IgD-negative memory B cell (primary cell): ENCODE measurements around the gene KCNAB3. TPM values are rescaled to one million over a fixed set of nuclear protein-coding genes. Genes with fewer than 3 reads are reported as not detected.
A peak's percentile ranks its signal among the peaks of the same experiment; 100 is the strongest.

Experiments
- H3K27ac Mint-ChIP-seq, 3 donors: one replicate each; pipeline ENCODE4 v1.8.0; 2020 to 2022; ENCODE audit warnings: mild to moderate bottlenecking in 3 of 3, mixed read lengths in 3 of 3, moderate library complexity in 1 of 3
- H3K27me3 Mint-ChIP-seq: one replicate; pipeline ENCODE4 v1.8.0; 2021; ENCODE audit warnings: mixed read lengths
- H3K36me3 Mint-ChIP-seq: one replicate; pipeline ENCODE4 v1.8.0; 2020; ENCODE audit warnings: mild to moderate bottlenecking, mixed read lengths
- H3K4me1 Mint-ChIP-seq, 3 donors: one replicate each; pipeline ENCODE4 v1.8.0; 2020 to 2022; ENCODE audit warnings: mixed read lengths in 3 of 3, mild to moderate bottlenecking in 1 of 3
- H3K4me3 Mint-ChIP-seq, 4 donors: one replicate each; pipeline ENCODE4 v1.8.0; 2020 to 2022; ENCODE audit warnings: mild to moderate bottlenecking in 4 of 4, mixed read lengths in 4 of 4, moderate library complexity in 3 of 4
- H3K9me3 Mint-ChIP-seq, 3 donors: one replicate each; pipeline ENCODE4 v1.8.0; 2020 to 2021; ENCODE audit warnings: mixed read lengths in 3 of 3, mild to moderate bottlenecking in 1 of 3
- polyA plus RNA-seq: library from polyadenylated mRNA; unstranded; fragments of 300-500 nt; fragmentation: Illumina TruSeq; gene quantifications from one replicate; pipeline ENCODE4 v1.2.3, GENCODE V29; 2021

KCNAB3 gene
- polyA plus RNA-seq, 1 donor from 2014 or later: 0.51 TPM

- Mint-ChIP-seq H3K36me3 (peaks cover 5% of the 10 kb centered on the region), H3K27ac (no peak overlapping the region), H3K4me1 (no peaks in the 10 kb centered on the region), H3K4me3 (no peak overlapping the region), H3K9me3 (no peaks in the 10 kb centered on the region), H3K27me3 (no peaks in the 10 kb centered on the region)
Observed at GRCh38 chr17:7897773-7898172, 31.9 kb downstream of the KCNAB3 start.

DNA sequence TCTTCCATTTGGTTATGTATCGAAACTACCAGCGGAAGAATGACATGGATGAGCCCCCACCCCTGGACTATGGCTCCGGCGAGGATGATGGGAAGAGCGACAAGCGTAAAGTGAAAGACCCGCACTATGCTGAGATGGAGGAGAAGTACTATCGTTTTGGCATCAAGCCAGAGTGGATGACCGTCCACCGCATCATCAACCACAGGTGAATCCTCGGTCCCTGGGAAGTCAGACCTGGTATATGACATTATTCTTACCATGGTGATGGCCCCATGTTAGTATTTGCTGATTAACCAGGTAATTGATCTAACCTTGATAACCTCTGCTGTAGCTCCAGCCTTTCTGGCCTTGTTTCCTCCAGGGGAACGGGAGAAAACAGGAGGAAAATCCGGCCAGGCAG lies 32.6 kb downstream of the KCNAB3 start:
- no peak overlapping the region for H3K27ac Mint-ChIP-seq
- H3K9me3 Mint-ChIP-seq: no peaks in the 10 kb centered on the region
- no peaks in the 10 kb centered on the region for H3K4me1 Mint-ChIP-seq
- no peaks in the 10 kb centered on the region for H3K27me3 Mint-ChIP-seq
- no peak overlapping the region for H3K4me3 Mint-ChIP-seq
- H3K36me3 Mint-ChIP-seq: peaks cover 5% of the 10 kb centered on the region

- Mint-ChIP-seq H3K27ac (no peak overlapping the region), H3K4me3 (no peak overlapping the region), H3K4me1 (no peaks in the 10 kb centered on the region), H3K27me3 (no peaks in the 10 kb centered on the region), H3K36me3 (peaks cover 5% of the 10 kb centered on the region), H3K9me3 (no peaks in the 10 kb centered on the region)
Observed at GRCh38 chr17:7894866-7895265, 34.8 kb downstream of the KCNAB3 start.

- peaks cover 5% of the 10 kb centered on the region for H3K36me3 Mint-ChIP-seq
- H3K9me3 Mint-ChIP-seq: no peaks in the 10 kb centered on the region
- H3K4me3 Mint-ChIP-seq: no peak overlapping the region
- H3K27me3 Mint-ChIP-seq: no peaks in the 10 kb centered on the region
- H3K4me1 Mint-ChIP-seq: no peaks in the 10 kb centered on the region
- H3K27ac Mint-ChIP-seq: no peak overlapping the region
Observed at GRCh38 chr17:7894226-7894625, 35.4 kb downstream of the KCNAB3 start.

DNA sequence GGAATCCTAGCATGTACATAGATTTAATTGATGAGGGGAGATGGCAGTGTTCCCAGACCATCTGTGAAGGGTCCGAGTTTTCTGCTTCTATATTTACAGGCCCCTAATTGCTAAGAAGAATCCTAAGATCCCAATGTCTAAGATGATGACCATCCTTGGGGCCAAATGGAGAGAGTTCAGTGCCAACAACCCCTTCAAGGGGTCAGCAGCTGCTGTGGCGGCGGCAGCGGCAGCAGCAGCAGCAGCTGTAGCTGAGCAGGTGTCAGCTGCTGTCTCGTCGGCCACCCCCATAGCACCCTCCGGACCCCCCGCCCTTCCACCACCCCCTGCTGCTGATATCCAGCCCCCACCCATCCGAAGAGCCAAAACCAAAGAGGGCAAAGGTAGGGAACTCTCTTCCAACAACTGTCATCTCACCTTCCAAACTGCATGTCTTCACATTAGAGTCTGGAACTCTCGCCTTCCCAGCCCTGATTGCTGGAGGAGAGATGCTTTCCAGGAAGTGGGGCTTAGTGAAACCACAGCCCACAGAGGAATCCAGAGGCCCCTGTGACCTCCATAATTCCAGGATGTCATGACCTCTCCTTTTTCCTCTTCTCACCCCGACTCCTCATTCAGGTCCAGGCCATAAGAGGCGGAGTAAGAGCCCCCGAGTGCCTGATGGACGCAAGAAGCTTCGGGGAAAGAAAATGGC lies 36.3 kb downstream of the KCNAB3 start:
- Mint-ChIP-seq H3K27ac (no peak overlapping the region), H3K4me3 (no peak overlapping the region)

GRCh38 chr17:7889166-7889955 lies 40.3 kb downstream of the KCNAB3 start:
- Mint-ChIP-seq H3K4me3 (no peak overlapping the region), H3K4me1 (no peaks in the 10 kb centered on the region), H3K36me3 (no peaks in the 10 kb centered on the region), H3K9me3 (no peaks in the 10 kb centered on the region), H3K27ac (no peak overlapping the region), H3K27me3 (no peaks in the 10 kb centered on the region)

More for the DNA sequence above, 36.3 kb downstream of the KCNAB3 start:
- Mint-ChIP-seq H3K4me1 (no peaks in the 10 kb centered on the region), H3K36me3 (peaks cover 5% of the 10 kb centered on the region), H3K27me3 (no peaks in the 10 kb centered on the region), H3K9me3 (no peaks in the 10 kb centered on the region)

GRCh38 chr17:7888184-7888920 lies 41.3 kb downstream of the KCNAB3 start, which contains the start of gene CHD3:
TSS of gene CHD3 (plus strand) at chr17:7888789. CDS start at chr17:7889001, 212 bp downstream.
- Mint-ChIP-seq H3K36me3 (no peaks in the 10 kb centered on the region), H3K9me3 (no peaks in the 10 kb centered on the region), H3K4me1 (peaks cover 0 to 2% (median 0%) of the 10 kb centered on the region in 3 donors), H3K27me3 (no peaks in the 10 kb centered on the region), H3K27ac (no peak within 1 kb of the TSS), H3K4me3 (no peak within 1 kb of the TSS)

GRCh38 chr17:7887482-7888183 lies 42.0 kb downstream of the KCNAB3 start:
- H3K4me3 Mint-ChIP-seq: no peak overlapping the region
- no peak overlapping the region for H3K27ac Mint-ChIP-seq
- peaks cover 0 to 2% (median 0%) of the 10 kb centered on the region in 3 donors for H3K4me1 Mint-ChIP-seq
- no peaks in the 10 kb centered on the region for H3K36me3 Mint-ChIP-seq
- H3K9me3 Mint-ChIP-seq: no peaks in the 10 kb centered on the region
- no peaks in the 10 kb centered on the region for H3K27me3 Mint-ChIP-seq

DNA sequence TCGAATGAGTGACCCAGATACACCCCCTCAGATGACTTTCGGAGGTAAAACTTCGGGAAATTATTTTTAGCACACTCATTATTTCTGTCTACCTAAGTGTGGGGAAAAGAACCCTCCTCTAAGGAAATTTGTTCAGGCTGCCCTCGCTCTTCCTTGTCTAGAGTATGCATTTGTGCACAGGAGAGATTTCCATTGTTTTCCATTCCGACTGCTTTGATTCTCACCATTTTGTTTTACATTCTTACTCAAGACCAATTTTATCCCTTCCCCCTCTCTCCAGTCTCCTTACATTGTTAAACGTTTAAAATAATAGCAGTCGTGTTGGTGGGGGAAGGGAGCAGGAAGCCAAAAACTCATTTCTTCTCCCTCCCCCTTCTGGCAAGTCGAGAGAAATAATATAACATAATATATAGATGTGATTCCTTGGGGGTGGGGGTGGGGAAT lies 42.6 kb downstream of the KCNAB3 start:
- no peaks in the 10 kb centered on the region for H3K27me3 Mint-ChIP-seq
- H3K9me3 Mint-ChIP-seq: no peaks in the 10 kb centered on the region
- H3K27ac Mint-ChIP-seq: no peak overlapping the region
- H3K4me3 Mint-ChIP-seq: no peak overlapping the region
- no peaks in the 10 kb centered on the region for H3K36me3 Mint-ChIP-seq
- peaks cover 0 to 2% (median 0%) of the 10 kb centered on the region in 3 donors for H3K4me1 Mint-ChIP-seq

DNA sequence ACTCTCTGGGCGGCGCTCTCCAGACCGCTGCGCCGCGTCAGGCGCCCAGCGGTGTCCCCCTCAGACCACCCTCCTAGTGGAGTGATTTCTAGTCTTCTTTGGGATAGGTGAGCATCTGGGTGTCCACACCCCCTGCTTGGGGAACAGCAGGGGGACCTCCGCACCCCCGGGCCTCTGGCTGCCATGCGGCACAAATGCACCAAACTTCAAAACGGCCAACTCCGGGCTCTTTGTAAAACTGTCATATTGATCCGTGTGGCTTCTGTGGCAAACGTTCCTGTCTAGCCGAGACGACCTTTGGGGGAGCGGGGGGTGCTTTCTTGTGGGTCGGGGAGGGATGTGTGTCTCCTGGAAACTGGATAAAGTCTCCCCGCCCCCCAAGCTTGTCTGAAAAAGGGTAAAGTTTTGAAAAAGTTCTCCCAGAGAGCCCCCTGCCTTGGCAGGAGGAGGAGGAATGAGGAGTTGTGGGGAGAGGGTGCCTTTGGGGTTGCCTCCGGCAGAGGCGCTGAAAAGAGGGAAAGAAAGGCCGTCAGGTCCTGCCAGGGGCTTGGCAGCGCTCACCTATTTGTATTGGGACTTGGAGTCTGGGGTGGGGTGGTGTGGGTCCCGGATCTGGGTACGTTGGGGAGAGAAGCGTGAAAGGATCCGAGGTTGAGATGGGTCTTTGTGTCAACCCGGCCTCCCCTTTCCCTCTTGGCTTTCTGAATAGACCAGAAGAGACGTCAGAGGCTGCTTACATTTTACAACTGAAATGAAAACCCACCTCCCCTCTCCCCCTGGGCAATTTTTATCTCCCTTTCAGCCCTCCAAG lies 43.2 kb downstream of the KCNAB3 start:
- Mint-ChIP-seq H3K4me1 (peaks cover 0 to 2% (median 0%) of the 10 kb centered on the region in 3 donors), H3K36me3 (no peaks in the 10 kb centered on the region), H3K9me3 (no peaks in the 10 kb centered on the region), H3K27ac (no peak overlapping the region), H3K27me3 (no peaks in the 10 kb centered on the region), H3K4me3 (no peak overlapping the region)

DNA sequence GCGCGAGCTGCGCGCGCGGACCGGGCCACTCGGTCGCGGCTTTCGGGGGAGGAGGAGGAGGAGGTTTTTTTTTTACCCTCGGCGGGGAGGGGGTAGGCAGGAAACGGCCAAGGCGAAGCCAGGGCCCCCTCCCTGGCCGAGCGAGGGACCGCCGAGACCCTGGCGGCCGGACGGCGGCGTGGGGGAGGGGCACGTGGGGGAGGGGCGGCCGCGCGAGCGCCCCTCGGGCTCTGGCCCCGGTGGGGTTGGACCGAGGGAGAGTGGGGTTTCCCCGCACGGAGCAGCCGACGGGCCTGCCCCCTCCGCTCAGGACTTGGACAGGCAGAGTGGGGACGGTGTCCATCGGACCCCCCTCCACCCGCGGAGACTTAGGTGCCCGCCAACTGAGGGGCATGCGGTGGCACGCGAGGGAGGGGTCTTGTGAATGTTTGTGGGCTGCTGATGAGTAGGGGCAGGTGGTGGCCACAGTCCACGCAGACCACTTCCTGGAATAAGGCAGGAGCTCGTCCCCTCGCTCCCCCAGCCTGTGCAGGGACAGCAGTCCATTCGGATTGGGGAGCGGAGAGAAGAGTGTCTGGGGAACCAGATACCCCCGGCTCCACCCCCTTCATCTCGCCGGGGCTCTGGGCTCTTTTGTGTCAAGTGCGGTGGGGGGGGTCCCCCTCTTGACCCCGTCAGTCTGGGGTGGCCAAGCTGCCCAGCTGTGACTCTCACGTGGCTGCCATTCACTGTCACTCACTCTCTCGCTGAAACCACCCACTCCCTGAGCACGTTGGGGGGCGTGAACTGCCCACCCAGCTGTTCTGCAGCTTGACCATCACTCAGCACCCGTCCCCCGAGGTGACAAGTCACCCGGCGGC lies 44.1 kb downstream of the KCNAB3 start:
- peak overlapping the region in 1 of 4 donors; percentile 44 for H3K4me3 Mint-ChIP-seq
- H3K9me3 Mint-ChIP-seq: no peaks in the 10 kb centered on the region

GRCh38 chr17:7884581-7885366 lies 44.9 kb downstream of the KCNAB3 start:
- H3K4me1 Mint-ChIP-seq: peaks cover 0 to 2% (median 0%) of the 10 kb centered on the region in 3 donors
- no peak overlapping the region for H3K27ac Mint-ChIP-seq
- H3K9me3 Mint-ChIP-seq: no peaks in the 10 kb centered on the region
- no peaks in the 10 kb centered on the region for H3K27me3 Mint-ChIP-seq
- no peaks in the 10 kb centered on the region for H3K36me3 Mint-ChIP-seq
- H3K4me3 Mint-ChIP-seq: peak overlapping the region in 3 of 4 donors; percentile 61 to 82 (median 67)

More for the DNA sequence above, 44.1 kb downstream of the KCNAB3 start:
- peaks cover 0 to 2% (median 0%) of the 10 kb centered on the region in 3 donors for H3K4me1 Mint-ChIP-seq
- H3K27ac Mint-ChIP-seq: no peak overlapping the region
- no peaks in the 10 kb centered on the region for H3K36me3 Mint-ChIP-seq
- no peaks in the 10 kb centered on the region for H3K27me3 Mint-ChIP-seq
